Measurements from ENCODE around the gene SYT2.

Gene SYT2

GRCh38 chr1:202564958-202565495 is 145.2 kb downstream of the SYT2 start:
- TF ChIP-seq FOXP2 (optimal IDR thresholded peaks at IDR 0.05; ENCODE audit: borderline replicate concordance, extremely low read depth, extremely low read length, insufficient read depth) (no peak), SIN3A (IDR thresholded peaks at IDR 0.05; ENCODE audit: borderline replicate concordance, insufficient read depth, low read length) (no peak), REST (IDR thresholded peaks at IDR 0.05; ENCODE audit: insufficient read depth in 1 of 2, low read depth in 2 of 2, low read length in 2 of 2) (no peak), TAF1 (IDR thresholded peaks at IDR 0.05; ENCODE audit: borderline replicate concordance, insufficient read depth, low read length) (no peak), POLR2AphosphoS5 (IDR thresholded peaks at IDR 0.05; ENCODE audit: low read depth, low read length) (no peak)

GRCh38 chr1:202563818-202564217 is 146.4 kb downstream of the SYT2 start:
- no peak for TF ChIP-seq SIN3A (IDR thresholded peaks at IDR 0.05; ENCODE audit: borderline replicate concordance, insufficient read depth, low read length)
- no peak for TF ChIP-seq TAF1 (IDR thresholded peaks at IDR 0.05; ENCODE audit: borderline replicate concordance, insufficient read depth, low read length)
- TF ChIP-seq REST (IDR thresholded peaks at IDR 0.05; ENCODE audit: insufficient read depth in 1 of 2, low read depth in 2 of 2, low read length in 2 of 2) = no peak
- no peak for TF ChIP-seq FOXP2 (optimal IDR thresholded peaks at IDR 0.05; ENCODE audit: borderline replicate concordance, extremely low read depth, extremely low read length, insufficient read depth)
- TF ChIP-seq POLR2AphosphoS5 (IDR thresholded peaks at IDR 0.05; ENCODE audit: low read depth, low read length) = no peak

DNA sequence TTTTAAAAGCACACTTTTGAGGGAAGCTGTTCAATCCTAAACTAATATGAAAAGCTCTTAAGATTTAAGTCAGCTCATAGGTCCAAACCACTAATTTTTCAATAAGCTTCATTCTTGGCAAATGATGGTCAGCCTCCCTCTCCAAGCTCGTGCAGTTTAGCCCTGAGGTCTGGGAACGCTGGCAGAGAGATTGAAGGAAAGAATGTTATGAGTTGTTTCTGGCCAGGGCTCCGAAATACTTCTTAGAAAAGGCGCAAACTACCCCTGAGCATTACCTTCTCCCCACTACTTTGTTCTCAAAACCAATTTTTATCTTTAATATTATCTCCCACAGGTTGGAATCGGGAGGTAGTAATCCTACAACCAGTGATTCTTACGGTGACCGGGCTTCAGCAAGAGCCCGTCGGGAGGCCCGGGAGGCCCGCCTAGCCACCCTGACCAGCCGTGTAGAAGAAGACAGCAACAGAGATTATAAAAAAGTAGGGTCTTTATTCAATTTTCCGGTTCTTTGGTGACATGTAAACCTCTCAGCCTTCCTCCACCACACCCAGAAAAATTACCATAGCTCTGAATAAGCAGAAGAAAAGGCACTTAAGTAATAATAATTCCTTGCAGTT is 147.7 kb downstream of the SYT2 start:
- TF ChIP-seq SIN3A (IDR thresholded peaks at IDR 0.05; ENCODE audit: borderline replicate concordance, insufficient read depth, low read length) = no peak

GRCh38 chr1:202561726-202562443 is 148.4 kb downstream of the SYT2 start:
- TF ChIP-seq POLR2AphosphoS5 (IDR thresholded peaks at IDR 0.05; ENCODE audit: low read depth, low read length) = no peak

GRCh38 chr1:202561240-202561639 is 149.0 kb downstream of the SYT2 start:
- TF ChIP-seq SIN3A (IDR thresholded peaks at IDR 0.05; ENCODE audit: borderline replicate concordance, insufficient read depth, low read length) (no peak), POLR2AphosphoS5 (IDR thresholded peaks at IDR 0.05; ENCODE audit: low read depth, low read length) (no peak), FOXP2 (optimal IDR thresholded peaks at IDR 0.05; ENCODE audit: borderline replicate concordance, extremely low read depth, extremely low read length, insufficient read depth) (no peak), REST (IDR thresholded peaks at IDR 0.05; ENCODE audit: insufficient read depth in 1 of 2, low read depth in 2 of 2, low read length in 2 of 2) (no peak), TAF1 (IDR thresholded peaks at IDR 0.05; ENCODE audit: borderline replicate concordance, insufficient read depth, low read length) (no peak)

GRCh38 chr1:202553560-202554038 is 156.7 kb downstream of the SYT2 start:
- no peak for TF ChIP-seq SIN3A (IDR thresholded peaks at IDR 0.05; ENCODE audit: borderline replicate concordance, insufficient read depth, low read length)
- TF ChIP-seq POLR2AphosphoS5 (IDR thresholded peaks at IDR 0.05; ENCODE audit: low read depth, low read length) = 0 out of 2 replicates have a peak, but pooled peaks have one; percentile 47

Data from PFSK-1 (cell line).